ENCODE measurements around the gene PDHX.

DNA sequence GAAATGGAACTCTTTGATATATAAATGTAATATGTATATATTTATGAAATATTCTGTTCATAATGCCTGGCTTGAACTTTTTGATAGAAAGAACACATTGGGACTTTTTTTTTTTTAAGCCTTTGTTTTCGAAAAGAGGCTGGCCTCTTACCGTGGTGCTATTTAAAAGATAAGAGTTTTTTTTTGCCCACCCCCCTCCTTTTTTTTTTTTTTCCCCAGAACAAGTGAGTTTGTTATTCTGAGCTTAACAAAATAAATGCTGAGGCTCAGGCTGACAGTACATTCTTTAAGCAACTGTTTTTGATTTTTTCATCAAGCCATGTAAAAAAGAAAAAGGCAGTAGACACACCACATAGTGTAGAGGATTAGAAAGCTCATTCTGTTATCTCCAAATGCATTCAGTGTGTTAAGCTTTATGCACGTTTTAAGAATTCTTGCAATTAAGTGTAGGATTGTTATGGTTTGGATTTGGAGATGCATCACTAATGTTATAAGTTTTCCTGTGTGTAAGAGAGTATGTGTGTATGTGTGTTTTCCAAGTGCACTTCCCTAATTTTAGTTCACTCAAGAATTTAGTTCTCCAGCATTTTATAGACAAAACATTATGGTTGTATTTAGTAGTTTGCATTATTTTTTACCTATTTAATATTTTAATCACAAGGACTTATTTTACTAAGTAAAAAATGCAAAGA lies 12.0 kb downstream of the PDHX start:
- TF ChIP-seq POLR2A (IDR thresholded peaks at IDR 0.05; ENCODE audit: low read length) (no peak), GATA1 (IDR thresholded peaks at IDR 0.05; ENCODE audit: low read depth, low read length) (no peak)
